Activated naive CD4-positive, alpha-beta T cell (primary cell): ENCODE data around the gene ESR1.

ENCODE experiments used
- DNase-seq, 4 experiments: peaks; one replicate each; lab custom pipeline; 2025; lab: John Stamatoyannopoulos, UW

The ESR1 gene

GRCh38 chr6:151807513-151808370 is at the start of gene ESR1:
Gene ESR1, plus strand, starts transcription at chr6:151807682. Its CDS starts 231 bp downstream, at chr6:151807913.
- no peak for DNase-seq

- DNase-seq = no peak
These were observed 47.0 kb upstream of the ESR1 start for GRCh38 chr6:151760486-151760885.

- no peak for DNase-seq
These were observed 45.6 kb upstream of the ESR1 start for GRCh38 chr6:151761851-151762250.

GRCh38 chr6:151762817-151763216 is 44.7 kb upstream of the ESR1 start:
- DNase-seq = no peak

- no peak for DNase-seq
These were observed 44.2 kb upstream of the ESR1 start for GRCh38 chr6:151763303-151763702.

GRCh38 chr6:151763938-151764680 is 43.4 kb upstream of the ESR1 start:
- peak in 3 of 4 experiments; percentile 1 to 10 (median 3) for DNase-seq

- peak in 1 of 4 experiments; percentile 2 for DNase-seq
These were observed 42.0 kb upstream of the ESR1 start for GRCh38 chr6:151765444-151765886.

GRCh38 chr6:151772446-151772845 is 35.0 kb upstream of the ESR1 start:
- DNase-seq = no peak

- no peak for DNase-seq
These were observed 34.1 kb upstream of the ESR1 start for GRCh38 chr6:151773382-151773781.

- DNase-seq = no peak
These were observed 24.9 kb upstream of the ESR1 start for GRCh38 chr6:151782560-151782959.

- DNase-seq = no peak
These were observed 23.8 kb upstream of the ESR1 start for GRCh38 chr6:151783692-151784091.

GRCh38 chr6:151784441-151785214 is 22.9 kb upstream of the ESR1 start:
- no peak for DNase-seq

GRCh38 chr6:151796842-151797530 is 10.5 kb upstream of the ESR1 start:
- no peak for DNase-seq

- DNase-seq = no peak
These were observed 3.7 kb upstream of the ESR1 start for GRCh38 chr6:151803743-151804142.

GRCh38 chr6:151804585-151805285 is 2.7 kb upstream of the ESR1 start:
- DNase-seq = no peak

- no peak for DNase-seq
These were observed 2.1 kb upstream of the ESR1 start for GRCh38 chr6:151805286-151805840.

GRCh38 chr6:151806757-151807512 is 547 bp upstream of the ESR1 start:
- DNase-seq = no peak

- no peak for DNase-seq
These were observed 1.1 kb downstream of the ESR1 start for GRCh38 chr6:151808371-151809241.

GRCh38 chr6:151811081-151811480 is 3.6 kb downstream of the ESR1 start:
- no peak for DNase-seq
